ENCODE results near the gene CFAP97. TPM values are rescaled to one million over a fixed set of nuclear protein-coding genes. Genes with fewer than 3 reads are reported as not detected.
A peak's percentile ranks its signal among the peaks of the same experiment; 100 is the strongest.

CFAP97 gene
- total and polyA plus RNA-seq, 9 of the 15 experiments (the other 6 are each of a cell fraction or from before 2014, with no cell fraction given) = 17.3 to 57.8 (median 44.4) TPM

GRCh38 chr4:185142912-185143600 is 60.7 kb downstream of the CFAP97 start, which contains the start of gene SLC25A4 (continued):
- TF ChIP-seq ZNF644 (tag; IDR thresholded peaks at IDR 0.05; ENCODE audit: low read depth) (0 out of 2 replicates have a peak, but pooled peaks have one; percentile 33), KAT8 (IDR thresholded peaks at IDR 0.05; ENCODE audit: low read depth) (no peak), MTA2 (IDR thresholded peaks at IDR 0.05; ENCODE audit: low read depth) (no peak), ZFX (CRISPR knock-in tag; IDR thresholded peaks at IDR 0.05) (peak; percentile 96), ZKSCAN1 (IDR thresholded peaks at IDR 0.05; ENCODE audit: low read depth, low read length) (no peak), ZNF12 (CRISPR knock-in tag; IDR thresholded peaks at IDR 0.05) (peak; percentile 41; the same call in 1 of the 2 replicates), ZNF23 (CRISPR knock-in tag; IDR thresholded peaks at IDR 0.05) (no peak), COPS2 (conservative IDR thresholded peaks at IDR 0.05) (no peak), ZNF354B (CRISPR knock-in tag; IDR thresholded peaks at IDR 0.05) (no peak), ETV5 (CRISPR knock-in tag; IDR thresholded peaks at IDR 0.05; ENCODE audit: low read depth) (no peak), KLF16 (IDR thresholded peaks at IDR 0.05) (no peak), ZNF274 (IDR thresholded peaks at IDR 0.05; ENCODE audit: borderline replicate concordance, low read depth, low read length) (no peak), GATA2 (CRISPR knock-in tag; IDR thresholded peaks at IDR 0.05) (no peak), TCF7 (IDR thresholded peaks at IDR 0.05; ENCODE audit: borderline replicate concordance) (no peak), ZNF584 (CRISPR knock-in tag; IDR thresholded peaks at IDR 0.05; ENCODE audit: low read depth) (no peak), ZBTB40 (IDR thresholded peaks at IDR 0.05) (peak; percentile 35; the same call in 1 of the 2 replicates), ZBTB40 (CRISPR knock-in tag; IDR thresholded peaks at IDR 0.05) (no peak), CEBPZ (IDR thresholded peaks at IDR 0.05; ENCODE audit: borderline replicate concordance, low read depth, low read length) (no peak)
